Transverse colon (tissue), 4 donors: ENCODE results near the gene TACO1. TPM values are rescaled to one million over a fixed set of nuclear protein-coding genes. Genes with fewer than 3 reads are reported as not detected.
A peak's percentile ranks its signal among the peaks of the same experiment; 100 is the strongest.

Source experiments
- DNase-seq: peaks from one replicate; pipeline ENCODE4 v3.0.0-alpha.2; 2019
- H3K27ac ChIP-seq, 4 donors: fragments of 200-600 bp; sonication (generic); 2 replicates each; pipeline ENCODE4 v1.5.1; 2016 to 2018; ENCODE audit warnings: inconsistent platforms in 4 of 4
- H3K27me3 ChIP-seq: fragments of 200-600 bp; sonication (generic); 2 replicates; pipeline ENCODE4 v1.5.1; 2017; ENCODE audit warnings: inconsistent platforms
- H3K36me3 ChIP-seq, 4 donors: fragments of 200-600 bp; sonication (generic); 2 replicates each; pipeline ENCODE4 v1.5.1; 2017 to 2019; ENCODE audit warnings: inconsistent platforms in 4 of 4
- H3K4me1 ChIP-seq, 4 donors: fragments of 200-600 bp; sonication (generic); 2 replicates each; pipeline ENCODE4 v1.5.1; 2017 to 2020; ENCODE audit warnings: inconsistent platforms in 4 of 4
- H3K4me3 ChIP-seq, 4 donors: fragments of 200-600 bp; sonication (generic); 1 replicate in 1 of 4; 2 replicates in 3 of 4; pipeline versions ENCODE4 v1.5.1 to v1.6.1; 2017 to 2019; ENCODE audit warnings: inconsistent platforms in 4 of 4
- H3K9me3 ChIP-seq, 2 donors: fragments of 200-600 bp; sonication (generic); 2 replicates each; pipeline ENCODE4 v1.5.1; 2017 to 2019; ENCODE audit warnings: inconsistent platforms in 2 of 2
- CTCF ChIP-seq, 5 experiments: fragments of 200-600 bp in 3 of 5; fragments of 450-650 bp in 2 of 5; sonication (generic) in 3 of 5; IDR thresholded peaks; 1 replicate in 2 of 5; 2 replicates in 3 of 5; pipeline ENCODE4 v1.5.1; 2016 to 2017; ENCODE audit warnings: antibody characterized with exemption in 5 of 5, inconsistent platforms in 3 of 5, mild to moderate bottlenecking in 2 of 5, moderate library complexity in 1 of 5
- EP300 ChIP-seq: sonication (generic); formaldehyde crosslinking; IDR thresholded peaks from one replicate; pipeline ENCODE4 v1.6.1; 2017; ENCODE audit warnings: antibody characterized with exemption, low read depth
- POLR2A ChIP-seq: fragments of 450-650 bp; IDR thresholded peaks from one replicate; pipeline ENCODE4 v1.6.1; 2016; ENCODE audit warnings: antibody characterized with exemption, mild to moderate bottlenecking, moderate library complexity
- POLR2AphosphoS5 ChIP-seq, 3 donors: sonication (generic); formaldehyde crosslinking; IDR thresholded peaks; one replicate each; pipeline ENCODE4 v1.6.1; 2016; ENCODE audit warnings: antibody characterized with exemption in 3 of 3
- WGBS, 2 donors: methylation state at CpG; one replicate each; pipeline ENCODE4 v1.1.5; 2018; ENCODE audit warnings: low coverage in 1 of 2; 5-methylcytosine and 5-hydroxymethylcytosine counted together
- in situ Hi-C, 4 donors: fragments of 200-750 bp; cut with MboI; loops; one replicate each; pipeline versions ENCODE4 v1.15.0 to v1.15.1; 2017; ENCODE audit warnings: low sequenced_read_pairs in 3 of 4, low pct_ligation_motif_present in 1 of 4, low pct_unique_long_range_greater_than_20kb in 1 of 4
- intact Hi-C: fragments of 100-400 bp; cut with DNase I; formaldehyde crosslinking; loops from one replicate; pipeline ENCODE4 v1.15.1; 2023; ENCODE audit warnings: low total_unique reads
- total RNA-seq, 4 donors: library from RNA; depleted of rRNA; stranded (reverse); fragments of >200 nt; gene quantifications; one replicate each; pipeline ENCODE4 v1.1.0, GENCODE V29; 2016

TACO1 gene
- total RNA-seq, 4 donors from 2014 or later: 4.6 to 79.7 (median 28.3) TPM

- DNase-seq: no peak
- Histone ChIP-seq H3K4me1 (peaks cover 0 to 16% (median 3%) of the 10 kb centered on the region in 4 donors), H3K9me3 (no peaks in the 10 kb centered on the region), H3K36me3 (peaks cover 0 to 14% (median 2%) of the 10 kb centered on the region in 4 donors), H3K27me3 (no peaks in the 10 kb centered on the region), H3K27ac (no peak overlapping the region), H3K4me3 (no peak overlapping the region)
- intact Hi-C loops: no loop called here
- TF ChIP-seq POLR2A (no peak), EP300 (no peak), POLR2AphosphoS5 (IDR thresholded peaks at IDR 0.05) (no peak), CTCF (IDR thresholded peaks at IDR 0.05) (no peak)
- in situ Hi-C loops: no loop called here
- WGBS, 2 donors: 0 to 28% methylated on average over 1 of the region's 1 CpG
Measured at GRCh38 chr17:63639125-63639524, 38.4 kb downstream of the TACO1 start.

GRCh38 chr17:63640038-63640437 lies 39.3 kb downstream of the TACO1 start:
- Histone ChIP-seq H3K27me3 (no peaks in the 10 kb centered on the region), H3K27ac (no peak overlapping the region), H3K4me1 (peaks cover 0 to 7% (median 3%) of the 10 kb centered on the region in 4 donors), H3K36me3 (peaks cover 0 to 10% (median 0%) of the 10 kb centered on the region in 4 donors), H3K9me3 (no peaks in the 10 kb centered on the region), H3K4me3 (no peak overlapping the region)
- intact Hi-C loops: no loop called here
- in situ Hi-C loops: no loop called here
- DNase-seq: no peak
- TF ChIP-seq EP300 (no peak), CTCF (IDR thresholded peaks at IDR 0.05) (no peak), POLR2AphosphoS5 (IDR thresholded peaks at IDR 0.05) (no peak), POLR2A (no peak)
- 94 to 97% methylated on average over 3 to 4 of the region's 4 CpGs for WGBS, 2 donors

GRCh38 chr17:63641692-63642448 lies 41.2 kb downstream of the TACO1 start:
- no peaks in the 10 kb centered on the region for H3K27me3 ChIP-seq
- DNase-seq: peak; percentile 23
- H3K9me3 ChIP-seq: no peaks in the 10 kb centered on the region
- peaks cover 0 to 8% (median 0%) of the 10 kb centered on the region in 4 donors for H3K36me3 ChIP-seq
- peak overlapping the region in 1 of 4 donors; percentile 9 for H3K27ac ChIP-seq
- H3K4me3 ChIP-seq: no peak overlapping the region
- TF ChIP-seq POLR2A (no peak), POLR2AphosphoS5 (IDR thresholded peaks at IDR 0.05) (no peak), CTCF (IDR thresholded peaks at IDR 0.05) (no peak), EP300 (no peak)
- in situ Hi-C loops (no loop called here), intact Hi-C loops (no loop called here)
- peaks cover 0 to 7% (median 0%) of the 10 kb centered on the region in 4 donors for H3K4me1 ChIP-seq
- 84 to 87% methylated on average over 3 to 4 of the region's 4 CpGs for WGBS, 2 donors

GRCh38 chr17:63644846-63645245 lies 44.2 kb downstream of the TACO1 start:
- no peak for DNase-seq
- in situ Hi-C loops: no loop called here
- TF ChIP-seq POLR2A: no peak
- TF ChIP-seq EP300: no peak
- TF ChIP-seq CTCF (IDR thresholded peaks at IDR 0.05): no peak
- TF ChIP-seq POLR2AphosphoS5 (IDR thresholded peaks at IDR 0.05): no peak
- Histone ChIP-seq H3K4me3 (no peak overlapping the region), H3K27ac (no peak overlapping the region), H3K36me3 (peaks cover 0 to 8% (median 0%) of the 10 kb centered on the region in 4 donors), H3K4me1 (peaks cover 0 to 9% (median 0%) of the 10 kb centered on the region in 4 donors), H3K27me3 (no peaks in the 10 kb centered on the region), H3K9me3 (no peaks in the 10 kb centered on the region)
- WGBS, 2 donors: 93% methylated on average over 6 to 7 of the region's 7 CpGs
- intact Hi-C loops: no loop called here
